ENCODE results near the gene SWAP70.

DNA sequence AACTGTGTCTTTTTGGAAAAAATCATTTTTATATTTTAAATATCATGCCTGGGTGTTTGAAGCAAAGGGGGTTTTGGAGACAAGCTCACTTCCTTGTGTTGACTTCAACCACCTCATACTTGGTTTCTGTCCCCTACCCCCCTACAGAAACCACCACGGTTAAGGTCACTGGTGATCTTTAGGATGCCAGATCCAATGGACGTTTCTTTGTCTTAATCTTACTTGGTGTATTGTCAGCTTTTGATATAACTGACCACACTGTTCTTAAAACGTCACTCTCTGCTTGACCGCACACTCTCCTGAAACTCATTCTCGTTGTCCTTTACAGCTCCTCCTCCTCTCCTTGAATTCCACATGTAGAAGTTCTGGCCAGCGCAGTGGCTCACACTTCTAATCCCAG, 34.8 kb upstream of the SWAP70 start:
- TF ChIP-seq, protein P1, sequence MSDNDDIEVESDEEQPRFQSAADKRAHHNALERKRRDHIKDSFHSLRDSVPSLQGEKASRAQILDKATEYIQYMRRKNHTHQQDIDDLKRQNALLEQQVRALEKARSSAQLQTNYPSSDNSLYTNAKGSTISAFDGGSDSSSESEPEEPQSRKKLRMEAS (IDR thresholded peaks at IDR 0.05) = no peak
- TF ChIP-seq YY1 (IDR thresholded peaks at IDR 0.05; ENCODE audit: low read depth) = no peak
- TF ChIP-seq CEBPB (IDR thresholded peaks at IDR 0.05) = no peak
- TF ChIP-seq EGR1 (IDR thresholded peaks at IDR 0.05) = no peak
- TF ChIP-seq NFIC (IDR thresholded peaks at IDR 0.05) = no peak
- TF ChIP-seq RAD21 (IDR thresholded peaks at IDR 0.05; ENCODE audit: low read depth) = no peak
- no peak for TF ChIP-seq TCF12 (IDR thresholded peaks at IDR 0.05; ENCODE audit: low read depth)
- TF ChIP-seq TEAD4 (IDR thresholded peaks at IDR 0.05) = no peak

Measured in Ishikawa (cell line).